ENCODE results near the gene ZACN.
A peak's percentile ranks its signal among the peaks of the same experiment; 100 is the strongest.

ZACN gene

GRCh38 chr17:76088041-76088867, 9.3 kb downstream of the ZACN start:
- peaks cover 3% of the 10 kb centered on the region for H3K36me3 ChIP-seq (ENCODE audit: control insufficient read depth, insufficient read depth, low read length)
- H3K4me1 ChIP-seq (ENCODE audit: control insufficient read depth, insufficient read depth, low read length): no peaks in the 10 kb centered on the region
- no peaks in the 10 kb centered on the region for H3K9me3 ChIP-seq (ENCODE audit: control insufficient read depth, low read length)
- H3K4me3 ChIP-seq (ENCODE audit: low read length): no peak overlapping the region
- no peak overlapping the region for H3K9ac ChIP-seq (ENCODE audit: low read length)
- H3K27me3 ChIP-seq (ENCODE audit: control insufficient read depth, insufficient read depth, low read length): no peaks in the 10 kb centered on the region

GRCh38 chr17:76088868-76089576, 10.0 kb downstream of the ZACN start:
- no peaks in the 10 kb centered on the region for H3K9me3 ChIP-seq (ENCODE audit: control insufficient read depth, low read length)
- H3K4me3 ChIP-seq (ENCODE audit: low read length): no peak overlapping the region
- H3K36me3 ChIP-seq (ENCODE audit: control insufficient read depth, insufficient read depth, low read length): peaks cover 5% of the 10 kb centered on the region
- H3K9ac ChIP-seq (ENCODE audit: low read length): no peak overlapping the region
- no peaks in the 10 kb centered on the region for H3K27me3 ChIP-seq (ENCODE audit: control insufficient read depth, insufficient read depth, low read length)
- H3K4me1 ChIP-seq (ENCODE audit: control insufficient read depth, insufficient read depth, low read length): no peaks in the 10 kb centered on the region

GRCh38 chr17:76089680-76090516, 10.9 kb downstream of the ZACN start:
- no peak overlapping the region for H3K4me3 ChIP-seq (ENCODE audit: low read length)
- H3K9me3 ChIP-seq (ENCODE audit: control insufficient read depth, low read length): no peaks in the 10 kb centered on the region
- no peak overlapping the region for H3K9ac ChIP-seq (ENCODE audit: low read length)
- H3K4me1 ChIP-seq (ENCODE audit: control insufficient read depth, insufficient read depth, low read length): no peaks in the 10 kb centered on the region
- H3K36me3 ChIP-seq (ENCODE audit: control insufficient read depth, insufficient read depth, low read length): peaks cover 8% of the 10 kb centered on the region
- H3K27me3 ChIP-seq (ENCODE audit: control insufficient read depth, insufficient read depth, low read length): no peaks in the 10 kb centered on the region

- Histone ChIP-seq H3K4me1 (ENCODE audit: control insufficient read depth, insufficient read depth, low read length) (no peaks in the 10 kb centered on the region), H3K9me3 (ENCODE audit: control insufficient read depth, low read length) (no peaks in the 10 kb centered on the region), H3K36me3 (ENCODE audit: control insufficient read depth, insufficient read depth, low read length) (peaks cover 8% of the 10 kb centered on the region), H3K9ac (ENCODE audit: low read length) (no peak overlapping the region), H3K27me3 (ENCODE audit: control insufficient read depth, insufficient read depth, low read length) (no peaks in the 10 kb centered on the region), H3K4me3 (ENCODE audit: low read length) (no peak overlapping the region)
These were observed 11.6 kb downstream of the ZACN start for GRCh38 chr17:76090517-76091129.

GRCh38 chr17:76091526-76092286, 12.7 kb downstream of the ZACN start:
- Histone ChIP-seq H3K36me3 (ENCODE audit: control insufficient read depth, insufficient read depth, low read length) (peaks cover 6% of the 10 kb centered on the region), H3K9me3 (ENCODE audit: control insufficient read depth, low read length) (no peaks in the 10 kb centered on the region), H3K4me1 (ENCODE audit: control insufficient read depth, insufficient read depth, low read length) (no peaks in the 10 kb centered on the region), H3K9ac (ENCODE audit: low read length) (no peak overlapping the region), H3K27me3 (ENCODE audit: control insufficient read depth, insufficient read depth, low read length) (no peaks in the 10 kb centered on the region), H3K4me3 (ENCODE audit: low read length) (no peak overlapping the region)

- no peak overlapping the region for H3K4me3 ChIP-seq (ENCODE audit: low read length)
- H3K9me3 ChIP-seq (ENCODE audit: control insufficient read depth, low read length): no peaks in the 10 kb centered on the region
- no peaks in the 10 kb centered on the region for H3K27me3 ChIP-seq (ENCODE audit: control insufficient read depth, insufficient read depth, low read length)
- H3K36me3 ChIP-seq (ENCODE audit: control insufficient read depth, insufficient read depth, low read length): peaks cover 6% of the 10 kb centered on the region
- no peak overlapping the region for H3K9ac ChIP-seq (ENCODE audit: low read length)
- no peaks in the 10 kb centered on the region for H3K4me1 ChIP-seq (ENCODE audit: control insufficient read depth, insufficient read depth, low read length)
These were observed 13.8 kb downstream of the ZACN start for GRCh38 chr17:76092526-76093413.

GRCh38 chr17:76094046-76094445, 15.1 kb downstream of the ZACN start:
- Histone ChIP-seq H3K4me3 (ENCODE audit: low read length) (no peak overlapping the region), H3K9me3 (ENCODE audit: control insufficient read depth, low read length) (no peaks in the 10 kb centered on the region), H3K27me3 (ENCODE audit: control insufficient read depth, insufficient read depth, low read length) (no peaks in the 10 kb centered on the region), H3K9ac (ENCODE audit: low read length) (no peak overlapping the region), H3K36me3 (ENCODE audit: control insufficient read depth, insufficient read depth, low read length) (peaks cover 6% of the 10 kb centered on the region), H3K4me1 (ENCODE audit: control insufficient read depth, insufficient read depth, low read length) (no peaks in the 10 kb centered on the region)

GRCh38 chr17:76095943-76096342, 17.0 kb downstream of the ZACN start:
- peaks cover 6% of the 10 kb centered on the region for H3K36me3 ChIP-seq (ENCODE audit: control insufficient read depth, insufficient read depth, low read length)
- no peak overlapping the region for H3K9ac ChIP-seq (ENCODE audit: low read length)
- H3K27me3 ChIP-seq (ENCODE audit: control insufficient read depth, insufficient read depth, low read length): no peaks in the 10 kb centered on the region
- H3K4me1 ChIP-seq (ENCODE audit: control insufficient read depth, insufficient read depth, low read length): no peaks in the 10 kb centered on the region
- no peaks in the 10 kb centered on the region for H3K9me3 ChIP-seq (ENCODE audit: control insufficient read depth, low read length)
- H3K4me3 ChIP-seq (ENCODE audit: low read length): no peak overlapping the region

GRCh38 chr17:76097716-76098295, 18.8 kb downstream of the ZACN start:
- H3K36me3 ChIP-seq (ENCODE audit: control insufficient read depth, insufficient read depth, low read length): peaks cover 12% of the 10 kb centered on the region
- H3K4me1 ChIP-seq (ENCODE audit: control insufficient read depth, insufficient read depth, low read length): peaks cover 3% of the 10 kb centered on the region
- H3K27me3 ChIP-seq (ENCODE audit: control insufficient read depth, insufficient read depth, low read length): no peaks in the 10 kb centered on the region
- H3K4me3 ChIP-seq (ENCODE audit: low read length): no peak overlapping the region
- H3K9ac ChIP-seq (ENCODE audit: low read length): no peak overlapping the region
- no peaks in the 10 kb centered on the region for H3K9me3 ChIP-seq (ENCODE audit: control insufficient read depth, low read length)

- Histone ChIP-seq H3K9ac (ENCODE audit: low read length) (peak overlapping the region; percentile 87), H3K4me3 (ENCODE audit: low read length) (peak overlapping the region; percentile 92), H3K36me3 (ENCODE audit: control insufficient read depth, insufficient read depth, low read length) (peaks cover 6% of the 10 kb centered on the region), H3K9me3 (ENCODE audit: control insufficient read depth, low read length) (no peaks in the 10 kb centered on the region), H3K4me1 (ENCODE audit: control insufficient read depth, insufficient read depth, low read length) (peaks cover 26% of the 10 kb centered on the region), H3K27me3 (ENCODE audit: control insufficient read depth, insufficient read depth, low read length) (no peaks in the 10 kb centered on the region)
These were observed 23.9 kb downstream of the ZACN start for GRCh38 chr17:76102944-76103273.
